ENCODE measurements around the gene DPYSL3.

The DPYSL3 gene

DNA sequence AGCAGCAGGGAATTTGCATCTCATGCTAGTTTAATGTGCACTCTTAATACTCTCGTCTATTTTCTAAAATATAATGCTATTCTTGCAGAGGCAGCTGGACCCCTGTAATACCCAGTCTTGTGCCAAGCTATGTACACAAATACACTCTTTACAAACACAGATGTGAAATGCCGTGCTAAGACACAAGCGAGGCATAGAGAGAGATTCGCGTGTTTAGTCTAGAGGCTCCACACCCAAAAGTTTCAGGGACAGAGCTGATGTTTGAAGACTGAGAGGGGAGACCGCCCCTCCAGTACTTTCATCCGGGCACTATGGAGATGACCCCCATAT, 1.2 kb downstream of the DPYSL3 start:
- TF ChIP-seq, protein P1, sequence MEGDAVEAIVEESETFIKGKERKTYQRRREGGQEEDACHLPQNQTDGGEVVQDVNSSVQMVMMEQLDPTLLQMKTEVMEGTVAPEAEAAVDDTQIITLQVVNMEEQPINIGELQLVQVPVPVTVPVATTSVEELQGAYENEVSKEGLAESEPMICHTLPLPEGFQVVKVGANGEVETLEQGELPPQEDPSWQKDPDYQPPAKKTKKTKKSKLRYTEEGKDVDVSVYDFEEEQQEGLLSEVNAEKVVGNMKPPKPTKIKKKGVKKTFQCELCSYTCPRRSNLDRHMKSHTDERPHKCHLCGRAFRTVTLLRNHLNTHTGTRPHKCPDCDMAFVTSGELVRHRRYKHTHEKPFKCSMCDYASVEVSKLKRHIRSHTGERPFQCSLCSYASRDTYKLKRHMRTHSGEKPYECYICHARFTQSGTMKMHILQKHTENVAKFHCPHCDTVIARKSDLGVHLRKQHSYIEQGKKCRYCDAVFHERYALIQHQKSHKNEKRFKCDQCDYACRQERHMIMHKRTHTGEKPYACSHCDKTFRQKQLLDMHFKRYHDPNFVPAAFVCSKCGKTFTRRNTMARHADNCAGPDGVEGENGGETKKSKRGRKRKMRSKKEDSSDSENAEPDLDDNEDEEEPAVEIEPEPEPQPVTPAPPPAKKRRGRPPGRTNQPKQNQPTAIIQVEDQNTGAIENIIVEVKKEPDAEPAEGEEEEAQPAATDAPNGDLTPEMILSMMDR (conservative IDR thresholded peaks at IDR 0.05; ENCODE audit: control insufficient read depth, insufficient read depth, low read depth, low read length) = no peak
- DNase-seq (ENCODE audit: low read depth) = no peak
- H3K4me3 ChIP-seq (ENCODE audit: control insufficient read depth, low read depth, low read length) = peak overlapping the region; percentile 75

DNA sequence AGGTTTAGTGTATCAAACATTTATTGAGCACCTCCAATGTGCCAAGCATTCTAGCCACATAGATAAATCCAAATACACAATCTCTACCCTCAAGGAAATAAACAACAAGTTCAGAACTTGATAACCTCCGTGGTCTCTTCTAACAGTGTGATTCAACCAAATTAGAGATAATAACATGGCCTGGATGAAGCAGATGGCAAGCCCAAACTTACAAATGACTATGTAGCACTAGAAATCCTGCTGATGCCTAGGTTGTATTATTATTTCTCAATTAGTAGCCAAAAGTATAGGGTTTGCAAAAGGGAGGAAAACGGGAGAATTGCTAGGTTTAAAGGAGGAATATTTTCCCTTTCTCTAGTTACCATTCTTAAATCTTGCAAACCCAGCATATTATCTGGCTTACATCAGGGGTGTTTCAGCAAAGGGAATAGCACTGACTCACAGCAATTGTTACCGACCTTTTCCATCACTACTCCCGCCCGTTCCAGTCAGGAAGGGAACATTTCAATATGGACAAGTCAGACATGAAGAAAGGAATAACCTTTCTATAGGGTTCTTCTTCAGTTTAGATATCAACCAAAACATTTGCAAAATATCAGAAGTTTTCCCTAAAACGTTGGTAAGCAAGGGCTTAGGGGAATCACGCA, 2.3 kb downstream of the DPYSL3 start:
- peak; percentile 81 for DNase-seq (ENCODE audit: low read depth)
- TF ChIP-seq, protein P1 (conservative IDR thresholded peaks at IDR 0.05; ENCODE audit: control insufficient read depth, insufficient read depth, low read depth, low read length) = no peak
- peak overlapping the region; percentile 75 for H3K4me3 ChIP-seq (ENCODE audit: control insufficient read depth, low read depth, low read length)

DNA sequence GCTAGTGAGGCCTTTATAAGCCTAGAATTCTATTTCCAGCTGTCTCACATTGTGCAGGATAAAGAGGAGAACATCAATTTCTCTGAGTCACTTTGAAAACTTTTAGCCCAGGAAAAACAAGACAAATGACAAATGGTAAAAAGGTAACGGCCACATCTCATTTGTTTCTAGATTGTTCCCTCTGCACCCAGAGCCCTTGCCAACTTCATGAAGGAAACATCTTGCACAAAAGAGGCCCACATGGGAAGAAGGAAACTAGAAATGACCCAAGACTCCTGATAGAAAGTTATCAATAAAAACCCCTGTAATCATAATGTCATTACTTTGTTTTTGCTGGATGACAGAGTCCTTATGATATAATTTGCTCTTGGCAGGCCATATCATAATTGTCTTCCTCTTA, 5.3 kb downstream of the DPYSL3 start:
- TF ChIP-seq, protein P1 (conservative IDR thresholded peaks at IDR 0.05; ENCODE audit: control insufficient read depth, insufficient read depth, low read depth, low read length) = no peak
- H3K4me3 ChIP-seq (ENCODE audit: control insufficient read depth, low read depth, low read length) = no peak overlapping the region

DNA sequence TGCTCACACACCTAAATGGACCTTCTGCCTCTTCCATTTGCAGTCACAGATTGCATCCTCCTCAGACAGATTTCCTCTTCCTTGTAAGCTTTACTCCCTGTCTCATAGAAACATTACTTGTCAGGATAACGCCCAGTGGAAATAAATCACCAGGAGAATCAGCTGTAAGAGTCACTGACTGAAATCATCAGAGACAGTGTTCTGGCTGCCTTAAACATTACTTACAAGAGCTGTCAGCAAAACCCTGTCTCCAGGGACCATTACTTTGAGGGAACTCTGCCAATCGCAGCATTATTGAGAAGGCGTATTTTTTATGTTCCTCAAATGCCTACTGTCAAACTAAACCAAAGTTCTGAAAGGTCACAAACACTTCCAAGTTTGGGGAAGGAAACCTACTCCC, 5.9 kb downstream of the DPYSL3 start:
- no peak overlapping the region for H3K4me3 ChIP-seq (ENCODE audit: control insufficient read depth, low read depth, low read length)
- TF ChIP-seq, protein P1 (conservative IDR thresholded peaks at IDR 0.05; ENCODE audit: control insufficient read depth, insufficient read depth, low read depth, low read length) = no peak
- DNase-seq (ENCODE audit: low read depth) = peak; percentile 96

More for the DNA sequence above, 5.3 kb downstream of the DPYSL3 start:
- no peak for DNase-seq (ENCODE audit: low read depth)

DNA sequence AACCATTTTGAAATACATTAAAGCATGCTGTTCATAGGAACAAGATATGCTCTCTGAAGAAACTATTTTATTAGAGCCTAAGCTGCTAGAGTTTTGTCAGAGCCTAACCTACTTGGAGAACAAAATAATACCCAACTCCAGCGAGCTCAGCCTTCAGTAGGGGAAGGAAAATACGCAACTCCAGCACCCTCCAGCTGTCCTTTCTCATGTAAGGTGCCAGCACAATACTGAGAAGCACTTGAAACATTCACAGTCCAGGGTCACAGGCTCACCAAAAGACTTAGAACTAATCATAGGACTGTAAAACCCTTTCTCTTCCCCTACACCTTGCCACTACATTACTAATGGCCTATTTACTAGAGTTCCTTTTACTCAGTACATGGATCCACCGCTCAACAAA, 18.9 kb downstream of the DPYSL3 start:
- DNase-seq (ENCODE audit: low read depth) = no peak
- no peak overlapping the region for H3K4me3 ChIP-seq (ENCODE audit: control insufficient read depth, low read depth, low read length)
- TF ChIP-seq, protein P1 (conservative IDR thresholded peaks at IDR 0.05; ENCODE audit: control insufficient read depth, insufficient read depth, low read depth, low read length) = no peak

DNA sequence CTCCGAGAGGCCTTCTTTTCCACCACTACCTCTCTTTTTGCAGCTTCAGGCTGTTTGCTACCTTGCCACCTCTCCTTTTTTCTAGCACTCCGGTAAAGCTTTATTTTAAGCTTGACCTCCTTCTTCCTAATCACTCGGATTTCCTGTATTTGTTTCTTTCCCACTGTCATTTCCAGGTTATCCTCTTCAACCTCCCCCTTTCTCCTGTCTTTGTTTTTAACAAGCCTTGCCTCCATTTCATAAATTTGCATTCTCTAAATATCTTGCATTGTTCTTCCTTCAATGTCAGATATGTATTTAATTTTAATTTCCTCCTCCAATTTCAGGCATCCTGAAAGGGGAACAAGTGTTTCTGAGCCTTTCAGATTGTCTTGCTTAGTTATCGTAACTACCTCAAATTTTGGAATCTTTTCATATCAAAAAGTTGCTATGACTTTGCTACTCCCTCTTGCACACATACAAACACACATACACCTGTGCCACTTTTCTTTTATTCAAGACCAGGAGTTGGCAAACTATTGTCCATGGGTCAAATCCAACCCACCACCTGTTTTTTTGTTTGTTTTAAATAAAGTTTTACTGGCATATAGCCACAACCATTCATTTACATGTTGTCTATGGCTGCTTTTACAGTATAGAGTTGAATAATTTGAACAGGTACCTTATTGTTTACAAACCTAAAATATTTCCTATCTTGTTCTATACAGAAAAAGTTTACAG, 22.7 kb downstream of the DPYSL3 start:
- no peak for DNase-seq (ENCODE audit: low read depth)
- H3K4me3 ChIP-seq (ENCODE audit: control insufficient read depth, low read depth, low read length) = no peak overlapping the region
- TF ChIP-seq, protein P1 (conservative IDR thresholded peaks at IDR 0.05; ENCODE audit: control insufficient read depth, insufficient read depth, low read depth, low read length) = no peak
